ENCODE measurements around the gene DMKN.

The DMKN gene

GRCh38 chr19:35513628-35514281, at the start of gene DMKN:
Gene DMKN (minus strand): TSS chr19:35513649. CDS start chr19:35513475, 174 bp downstream.
- no peak for DNase-seq

GRCh38 chr19:35562776-35563175, 49.3 kb upstream of the DMKN start:
- no peak for DNase-seq

GRCh38 chr19:35562336-35562735, 48.9 kb upstream of the DMKN start:
- DNase-seq, result no peak

- no peak for DNase-seq
Observed at GRCh38 chr19:35561436-35561835, 48.0 kb upstream of the DMKN start.

- DNase-seq, result no peak
Observed at GRCh38 chr19:35560677-35561076, 47.2 kb upstream of the DMKN start.

GRCh38 chr19:35560271-35560670, 46.8 kb upstream of the DMKN start:
- peak; percentile 36 for DNase-seq

GRCh38 chr19:35559781-35560180, 46.3 kb upstream of the DMKN start:
- no peak for DNase-seq

GRCh38 chr19:35559281-35559659, 45.8 kb upstream of the DMKN start:
- DNase-seq, result peak; percentile 29

- peak; percentile 29 for DNase-seq
Observed at GRCh38 chr19:35558400-35559280, 45.2 kb upstream of the DMKN start.

- DNase-seq, result peak; percentile 69
Observed at GRCh38 chr19:35557539-35558399, 44.3 kb upstream of the DMKN start.

GRCh38 chr19:35556846-35557538, 43.5 kb upstream of the DMKN start:
- DNase-seq, result no peak

- DNase-seq, result peak; percentile 39
Observed at GRCh38 chr19:35556025-35556590, 42.7 kb upstream of the DMKN start.

GRCh38 chr19:35555301-35556005, 42.0 kb upstream of the DMKN start:
- no peak for DNase-seq

GRCh38 chr19:35554076-35554475, 40.6 kb upstream of the DMKN start:
- DNase-seq, result no peak

- no peak for DNase-seq
Observed at GRCh38 chr19:35553385-35554000, 40.0 kb upstream of the DMKN start.

GRCh38 chr19:35552534-35553384, 39.3 kb upstream of the DMKN start:
- DNase-seq, result no peak

- no peak for DNase-seq
Observed at GRCh38 chr19:35551091-35551810, 37.8 kb upstream of the DMKN start.

- DNase-seq, result no peak
Observed at GRCh38 chr19:35549879-35550523, 36.6 kb upstream of the DMKN start.

Data from right forelimb (tissue), 1 donor.